HepG2 (cell line): ENCODE measurements around the gene TSTD2. TPM values are rescaled to one million over a fixed set of nuclear protein-coding genes. Genes with fewer than 3 reads are reported as not detected.

Experiments used
- ATAC-seq: fragments of 200-7000 bp; cut with Tn5 transposase; 3 replicates; pipeline ENCODE4 v1.9.1; 2020; ENCODE audit warnings: mild to moderate bottlenecking, moderate library complexity
- BruUV-seq: library from RNA; stranded (reverse); fragments of 400-500 nt; replicated peaks from 2 replicates; lab custom pipeline; 2021; lab: Mats Ljungman, UMichigan
- CTCF ChIA-PET: fragments of 300-600 bp; formaldehyde crosslinking; extraction: SDS; loops from one replicate; lab custom pipeline; 2021; ENCODE audit warnings: low total read pairs, inconsistent platforms, low intra/inter-chr PET ratio; lab: Yijun Ruan, JAX
- POLR2A ChIA-PET: fragments of 350-600 bp; sonication (Branson Sonifier 250); formaldehyde crosslinking; loops from one replicate; lab custom pipeline; 2020; ENCODE audit warnings: antibody characterized with exemption, inconsistent platforms; lab: Yijun Ruan, JAX
- DNase-seq: peaks from one replicate; pipeline ENCODE4 v3.0.0-alpha.2; 2015; ENCODE audit warnings: low spot score
- FAIRE-seq: peaks from 3 replicates; lab custom pipeline; 2011; peaks lifted over from hg19 to GRCh38; lab: Jason Lieb, UNC
- H2AFZ ChIP-seq: one replicate; pipeline ENCODE4 v1.6.1; 2011; ENCODE audit warnings: low read length, inconsistent platforms
- H3K27ac ChIP-seq: fragments of 300-600 bp; 3 replicates; pipeline ENCODE4 v1.8.0; 2011; ENCODE audit warnings: mixed run types, mild to moderate bottlenecking, mixed read lengths, low read length, inconsistent platforms; ENCODE audit not compliant: insufficient read depth; ENCODE audit errors: extremely low read length
- H3K27me3 ChIP-seq, 2 experiments: fragments of 200-600 bp in 1 of 2; 2 replicates in 1 of 2; 3 replicates in 1 of 2; pipeline versions ENCODE4 v1.6.0 to v1.8.0; 2011; ENCODE audit warnings: low read length in 2 of 2, mild to moderate bottlenecking in 2 of 2, moderate library complexity in 2 of 2, inconsistent platforms in 1 of 2; ENCODE audit not compliant: insufficient read depth in 2 of 2, control insufficient read depth in 1 of 2
- H3K36me3 ChIP-seq, 2 experiments: fragments of 200-600 bp in 1 of 2; replicated peaks in 1 of 2; 2 replicates in 1 of 2; 3 replicates in 1 of 2; pipeline versions ENCODE4 v1.5.1 to v1.8.0; 2011; ENCODE audit warnings: low read length in 2 of 2, inconsistent platforms in 1 of 2; ENCODE audit not compliant: insufficient read depth in 2 of 2, control insufficient read depth in 1 of 2
- H3K4me1 ChIP-seq: 2 replicates; pipeline ENCODE4 v1.5.1; 2012; ENCODE audit warnings: low read length, inconsistent platforms; ENCODE audit not compliant: insufficient read depth
- H3K4me2 ChIP-seq: 2 replicates; pipeline ENCODE4 v1.6.0; 2011; ENCODE audit warnings: low read depth, low read length, inconsistent platforms
- H3K4me3 ChIP-seq, 3 experiments: fragments of 200-600 bp in 1 of 3; sonication (generic), shearing (Covaris generic) in 1 of 3; replicated peaks in 1 of 3; 2 replicates each; pipeline ENCODE4 v1.5.1; 2011 to 2016; ENCODE audit warnings: low read length in 3 of 3, inconsistent platforms in 2 of 3, low read depth in 2 of 3, mild to moderate bottlenecking in 2 of 3, control low read depth in 1 of 3, mixed read lengths in 1 of 3; ENCODE audit not compliant: insufficient read depth in 1 of 3
- H3K79me2 ChIP-seq: one replicate; pipeline ENCODE4 v1.6.1; 2011; ENCODE audit warnings: low read length, inconsistent platforms; ENCODE audit not compliant: insufficient read depth
- H3K9ac ChIP-seq: 2 replicates; pipeline ENCODE4 v1.6.0; 2011; ENCODE audit warnings: mild to moderate bottlenecking, low read depth, low read length, inconsistent platforms; ENCODE audit not compliant: insufficient read depth
- H3K9me3 ChIP-seq: 2 replicates; pipeline ENCODE4 v1.5.1; 2012; ENCODE audit warnings: mild to moderate bottlenecking, low read length
- H4K20me1 ChIP-seq: 2 replicates; pipeline ENCODE4 v1.6.0; 2011; ENCODE audit warnings: inconsistent platforms, mild to moderate bottlenecking, low read length, moderate library complexity; ENCODE audit not compliant: insufficient read depth
- CHCHD3 ChIP-seq: sonication (generic); formaldehyde crosslinking; IDR thresholded peaks from 2 replicates; pipeline ENCODE4 v1.8.0; 2022; ENCODE audit warnings: mild to moderate bottlenecking, missing genetic modification reagents, moderate library complexity
- CHD2 ChIP-seq: IDR thresholded peaks from 2 replicates; pipeline ENCODE4 v1.6.1; 2011; ENCODE audit warnings: low read depth, low read length, improper control_type of control experiment
- DNMT1 ChIP-seq: sonication (generic); formaldehyde crosslinking; IDR thresholded peaks from 2 replicates; pipeline ENCODE4 v1.5.1; 2020; ENCODE audit warnings: mild to moderate bottlenecking, missing genetic modification reagents
- HOXA9 ChIP-seq: sonication (generic); formaldehyde crosslinking; IDR thresholded peaks from 2 replicates; pipeline ENCODE4 v1.8.1; 2022; ENCODE audit warnings: missing genetic modification reagents, mild to moderate bottlenecking, moderate library complexity, borderline replicate concordance
- SMARCE1 ChIP-seq: fragments of 450-650 bp; IDR thresholded peaks from 2 replicates; pipeline ENCODE4 v1.6.1; 2017; ENCODE audit warnings: borderline replicate concordance
- SP1 ChIP-seq, 2 experiments: fragments of 450-650 bp in 1 of 2; sonication (generic) in 1 of 2; formaldehyde crosslinking in 1 of 2; IDR thresholded peaks; 2 replicates each; pipeline versions ENCODE4 v1.4.0 to v1.6.1; 2016 to 2020; ENCODE audit warnings: missing genetic modification reagents in 1 of 2
- SSRP1 ChIP-seq: IDR thresholded peaks from 2 replicates; pipeline ENCODE4 v1.6.1; 2016; ENCODE audit warnings: control low read depth
- STAG1 ChIP-seq: sonication (generic); formaldehyde crosslinking; IDR thresholded peaks from 2 replicates; pipeline ENCODE4 v1.4.0; 2020; ENCODE audit warnings: missing genetic modification reagents
- TGIF2 ChIP-seq: IDR thresholded peaks from 2 replicates; pipeline ENCODE4 v1.6.1; 2016; ENCODE audit warnings: control low read depth, missing compliant biosample characterization
- TSC22D2 ChIP-seq: sonication (generic); formaldehyde crosslinking; IDR thresholded peaks from 2 replicates; pipeline ENCODE4 v1.5.1; 2020; ENCODE audit warnings: missing genetic modification reagents, mild to moderate bottlenecking, borderline replicate concordance
- XRCC5 ChIP-seq: fragments of 200-400 bp; formaldehyde crosslinking; optimal IDR thresholded peaks from 2 replicates; pipeline ENCODE3; 2017; ENCODE audit warnings: mild to moderate bottlenecking, low read length
- ZBTB42 ChIP-seq: sonication (generic); formaldehyde crosslinking; IDR thresholded peaks from 2 replicates; pipeline ENCODE4 v1.5.0; 2020; ENCODE audit warnings: mild to moderate bottlenecking, missing genetic modification reagents
- ZNF329 ChIP-seq: sonication (generic); formaldehyde crosslinking; IDR thresholded peaks from 2 replicates; pipeline ENCODE4 v1.9.0; 2021; ENCODE audit warnings: low read depth, mild to moderate bottlenecking, missing genetic modification reagents
- ZNF44 ChIP-seq: sonication (generic); formaldehyde crosslinking; IDR thresholded peaks from 2 replicates; pipeline ENCODE4 v1.5.1; 2020; ENCODE audit warnings: mild to moderate bottlenecking, missing genetic modification reagents
- ZNF451 ChIP-seq: sonication (generic); formaldehyde crosslinking; IDR thresholded peaks from 2 replicates; pipeline ENCODE4 v1.5.0; 2020; ENCODE audit warnings: mild to moderate bottlenecking, missing genetic modification reagents
- WGBS: methylation state at CpG from one replicate; pipeline ENCODE4 v1.1.6; 2017; ENCODE audit warnings: low lambda C conversion rate; 5-methylcytosine and 5-hydroxymethylcytosine counted together
- in situ Hi-C: cut with HindIII; loops from 2 replicates; pipeline ENCODE4 v1.10.0; 2017; ENCODE audit warnings: low pct_unique_long_range_greater_than_20kb; ENCODE audit not compliant: extremely low pct_ligation_motif_present
- intact Hi-C: fragments of 100-400 bp; cut with micrococcal nuclease; formaldehyde crosslinking; loops from one replicate; pipeline ENCODE4 v1.10.0; 2022; ENCODE audit not compliant: unreplicated experiment
- polyA plus RNA-seq, 8 experiments: library from polyadenylated mRNA; depleted of rRNA in 3 of 8; stranded (reverse) in 7 of 8; unstranded in 1 of 8; fragments of >200 nt; fragmentation: Illumina TruSeq in 4 of 8; extraction: Trizol in 4 of 8; gene quantifications; 2 replicates each; pipeline versions ENCODE4 v1.2.1 to v1.2.3, GENCODE V29; 2011 to 2016; ENCODE audit warnings: low read depth in 4 of 8, missing spikeins in 1 of 8, mixed read lengths in 1 of 8; ENCODE audit not compliant: insufficient read depth in 1 of 8
- total RNA-seq, 5 experiments: library from RNA; depleted of rRNA; stranded (reverse); fragments of >200 nt; fragmentation: Illumina TruSeq; extraction: Trizol; gene quantifications; 2 replicates each; pipeline ENCODE4 v1.2.3, GENCODE V29; 2016; ENCODE audit warnings: low read depth in 1 of 5
- TF ChIP-seq, protein P1 (sequence below): sonication (generic); formaldehyde crosslinking; IDR thresholded peaks from 2 replicates; pipeline ENCODE4 v1.8.1; 2023; ENCODE audit warnings: mild to moderate bottlenecking, moderate library complexity, missing genetic modification reagents
- TF ChIP-seq, protein P2 (sequence below): sonication (generic); formaldehyde crosslinking; IDR thresholded peaks from 2 replicates; pipeline ENCODE4 v1.4.0; 2020; ENCODE audit warnings: mild to moderate bottlenecking, low read depth, missing genetic modification reagents
- TF ChIP-seq, protein P3 (sequence below): sonication (generic); formaldehyde crosslinking; conservative IDR thresholded peaks from 2 replicates; pipeline ENCODE4 v1.8.0; 2022; ENCODE audit warnings: missing genetic modification reagents
- TF ChIP-seq, protein P4 (sequence below): sonication (generic); formaldehyde crosslinking; conservative IDR thresholded peaks from 2 replicates; pipeline ENCODE4 v1.4.0; 2020; ENCODE audit warnings: missing genetic modification reagents

TSTD2 gene
- total and polyA plus RNA-seq, 2 of the 13 experiments (the other 11 are each of a cell fraction or from before 2014, with no cell fraction given): 16.0 to 23.1 TPM

DNA sequence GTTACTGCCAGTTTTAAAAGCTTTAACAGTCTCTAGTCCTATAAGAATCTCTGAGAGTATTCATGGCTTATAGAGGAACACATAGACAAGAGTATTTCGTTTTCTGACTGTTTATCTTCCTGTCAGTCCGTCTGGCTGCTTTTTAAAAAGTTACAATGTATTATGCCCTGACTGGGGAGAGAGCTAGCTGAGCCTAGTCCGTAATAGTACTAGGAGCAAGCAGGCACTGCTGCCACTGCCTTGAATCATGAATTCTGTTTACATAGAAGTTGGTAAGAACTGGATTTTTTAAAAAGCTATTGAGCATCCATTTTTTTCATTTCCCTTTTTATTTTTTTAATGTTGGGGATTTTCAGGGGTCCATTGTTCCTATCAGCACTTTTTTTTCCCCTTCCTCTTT is 37.4 kb upstream of the TSTD2 start:
- no TSS peak for BruUV-seq
- no peak overlapping the region for H3K9ac ChIP-seq
- H3K4me2 ChIP-seq: no peak overlapping the region
- TF ChIP-seq HOXA9 (CRISPR knock-in tag) (no peak), ZBTB42 (CRISPR knock-in tag) (no peak), ZNF329 (CRISPR knock-in tag) (no peak), CHCHD3 (CRISPR knock-in tag) (no peak), TGIF2 (CRISPR knock-in tag) (no peak), SP1 (IDR thresholded peaks at IDR 0.05) (no peak), SP1 (CRISPR knock-in tag; IDR thresholded peaks at IDR 0.05) (no peak), ZNF451 (no peak), CHD2 (no peak), ZNF44 (no peak), TSC22D2 (CRISPR knock-in tag) (no peak), SMARCE1 (no peak), XRCC5 (no peak), STAG1 (CRISPR knock-in tag) (no peak), SSRP1 (CRISPR knock-in tag) (no peak), DNMT1 (CRISPR knock-in tag) (no peak)
- TF ChIP-seq, protein P1, sequence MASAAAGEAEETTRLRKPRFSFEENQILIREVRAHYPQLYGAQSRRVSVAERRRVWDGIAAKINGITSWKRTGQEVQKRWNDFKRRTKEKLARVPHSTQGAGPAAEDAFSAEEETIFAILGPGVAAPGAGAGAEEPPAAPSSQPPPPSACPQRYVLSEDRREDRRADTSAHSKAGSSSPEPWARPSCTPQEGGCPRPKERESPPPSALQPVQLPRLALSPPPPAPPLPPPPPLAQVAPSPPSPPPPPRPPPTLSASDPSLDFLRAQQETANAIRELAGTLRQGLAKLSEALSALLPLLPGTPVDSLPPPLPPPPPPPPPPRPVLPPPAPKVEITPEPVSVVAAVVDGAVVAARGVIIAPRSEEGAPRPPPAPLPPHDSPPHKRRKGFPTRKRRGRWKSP (CRISPR knock-in tag): no peak
- TF ChIP-seq, protein P2, sequence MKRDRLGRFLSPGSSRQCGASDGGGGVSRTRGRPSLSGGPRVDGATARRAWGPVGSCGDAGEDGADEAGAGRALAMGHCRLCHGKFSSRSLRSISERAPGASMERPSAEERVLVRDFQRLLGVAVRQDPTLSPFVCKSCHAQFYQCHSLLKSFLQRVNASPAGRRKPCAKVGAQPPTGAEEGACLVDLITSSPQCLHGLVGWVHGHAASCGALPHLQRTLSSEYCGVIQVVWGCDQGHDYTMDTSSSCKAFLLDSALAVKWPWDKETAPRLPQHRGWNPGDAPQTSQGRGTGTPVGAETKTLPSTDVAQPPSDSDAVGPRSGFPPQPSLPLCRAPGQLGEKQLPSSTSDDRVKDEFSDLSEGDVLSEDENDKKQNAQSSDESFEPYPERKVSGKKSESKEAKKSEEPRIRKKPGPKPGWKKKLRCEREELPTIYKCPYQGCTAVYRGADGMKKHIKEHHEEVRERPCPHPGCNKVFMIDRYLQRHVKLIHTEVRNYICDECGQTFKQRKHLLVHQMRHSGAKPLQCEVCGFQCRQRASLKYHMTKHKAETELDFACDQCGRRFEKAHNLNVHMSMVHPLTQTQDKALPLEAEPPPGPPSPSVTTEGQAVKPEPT (CRISPR knock-in tag): no peak
- TF ChIP-seq, protein P3, sequence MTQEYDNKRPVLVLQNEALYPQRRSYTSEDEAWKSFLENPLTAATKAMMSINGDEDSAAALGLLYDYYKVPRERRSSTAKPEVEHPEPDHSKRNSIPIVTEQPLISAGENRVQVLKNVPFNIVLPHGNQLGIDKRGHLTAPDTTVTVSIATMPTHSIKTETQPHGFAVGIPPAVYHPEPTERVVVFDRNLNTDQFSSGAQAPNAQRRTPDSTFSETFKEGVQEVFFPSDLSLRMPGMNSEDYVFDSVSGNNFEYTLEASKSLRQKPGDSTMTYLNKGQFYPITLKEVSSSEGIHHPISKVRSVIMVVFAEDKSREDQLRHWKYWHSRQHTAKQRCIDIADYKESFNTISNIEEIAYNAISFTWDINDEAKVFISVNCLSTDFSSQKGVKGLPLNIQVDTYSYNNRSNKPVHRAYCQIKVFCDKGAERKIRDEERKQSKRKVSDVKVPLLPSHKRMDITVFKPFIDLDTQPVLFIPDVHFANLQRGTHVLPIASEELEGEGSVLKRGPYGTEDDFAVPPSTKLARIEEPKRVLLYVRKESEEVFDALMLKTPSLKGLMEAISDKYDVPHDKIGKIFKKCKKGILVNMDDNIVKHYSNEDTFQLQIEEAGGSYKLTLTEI (CRISPR knock-in tag): no peak
- TF ChIP-seq, protein P4, sequence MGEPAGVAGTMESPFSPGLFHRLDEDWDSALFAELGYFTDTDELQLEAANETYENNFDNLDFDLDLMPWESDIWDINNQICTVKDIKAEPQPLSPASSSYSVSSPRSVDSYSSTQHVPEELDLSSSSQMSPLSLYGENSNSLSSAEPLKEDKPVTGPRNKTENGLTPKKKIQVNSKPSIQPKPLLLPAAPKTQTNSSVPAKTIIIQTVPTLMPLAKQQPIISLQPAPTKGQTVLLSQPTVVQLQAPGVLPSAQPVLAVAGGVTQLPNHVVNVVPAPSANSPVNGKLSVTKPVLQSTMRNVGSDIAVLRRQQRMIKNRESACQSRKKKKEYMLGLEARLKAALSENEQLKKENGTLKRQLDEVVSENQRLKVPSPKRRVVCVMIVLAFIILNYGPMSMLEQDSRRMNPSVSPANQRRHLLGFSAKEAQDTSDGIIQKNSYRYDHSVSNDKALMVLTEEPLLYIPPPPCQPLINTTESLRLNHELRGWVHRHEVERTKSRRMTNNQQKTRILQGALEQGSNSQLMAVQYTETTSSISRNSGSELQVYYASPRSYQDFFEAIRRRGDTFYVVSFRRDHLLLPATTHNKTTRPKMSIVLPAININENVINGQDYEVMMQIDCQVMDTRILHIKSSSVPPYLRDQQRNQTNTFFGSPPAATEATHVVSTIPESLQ (CRISPR knock-in tag): no peak
- in situ Hi-C loops (no loop called here), intact Hi-C loops (no loop called here)
- peaks cover 8% of the 10 kb centered on the region for H3K4me1 ChIP-seq
- H4K20me1 ChIP-seq: no peaks in the 10 kb centered on the region
- no peak overlapping the region for H3K27ac ChIP-seq
- ChIA-PET CTCF (no interaction called here), POLR2A (no interaction called here)
- H2AFZ ChIP-seq: no peak overlapping the region
- ATAC-seq: no peak
- no peaks in the 10 kb centered on the region for H3K79me2 ChIP-seq
- no peak for FAIRE-seq
- no peak for DNase-seq
- WGBS: 95% methylated on average over 3 of the region's 3 CpGs
- H3K36me3 ChIP-seq: peaks cover 19 to 88% of the 10 kb centered on the region in 2 experiments
- no peaks in the 10 kb centered on the region for H3K9me3 ChIP-seq
- no peaks in the 10 kb centered on the region for H3K27me3 ChIP-seq
- no peak overlapping the region for H3K4me3 ChIP-seq
